8988T (cell line): ENCODE results near the gene MRAS.
"Not testable (repeated sequence)": the region's sequence is repeated elsewhere in the genome, so short reads cannot be mapped to it uniquely, and the experiment has no call there.

Experiments used
- DNase-seq: peaks from one replicate; pipeline ENCODE4 v3.0.0; 2011

The MRAS gene

GRCh38 chr3:138394156-138394555 is 45.8 kb downstream of the MRAS start:
- DNase-seq: no peak

DNA sequence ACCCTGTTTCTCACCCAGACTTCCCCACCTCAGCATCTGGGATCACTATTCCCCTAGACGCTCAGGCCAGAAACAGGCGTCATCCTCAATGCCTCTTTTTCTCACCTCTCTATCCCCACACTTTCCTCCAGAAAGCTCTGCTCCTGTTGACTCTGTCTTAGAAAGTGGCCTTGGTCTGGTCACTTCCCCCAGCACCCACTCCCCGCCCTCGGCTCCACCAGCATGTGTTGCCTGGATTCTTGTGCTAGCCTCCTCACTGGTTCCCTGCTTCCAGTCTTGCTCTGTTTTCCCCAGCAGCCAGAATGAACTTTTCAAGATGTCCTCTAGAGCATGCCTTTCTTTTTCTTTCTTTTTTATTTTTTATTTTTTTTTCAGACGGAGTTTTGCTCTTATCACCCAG is 46.3 kb downstream of the MRAS start:
- no peak for DNase-seq

DNA sequence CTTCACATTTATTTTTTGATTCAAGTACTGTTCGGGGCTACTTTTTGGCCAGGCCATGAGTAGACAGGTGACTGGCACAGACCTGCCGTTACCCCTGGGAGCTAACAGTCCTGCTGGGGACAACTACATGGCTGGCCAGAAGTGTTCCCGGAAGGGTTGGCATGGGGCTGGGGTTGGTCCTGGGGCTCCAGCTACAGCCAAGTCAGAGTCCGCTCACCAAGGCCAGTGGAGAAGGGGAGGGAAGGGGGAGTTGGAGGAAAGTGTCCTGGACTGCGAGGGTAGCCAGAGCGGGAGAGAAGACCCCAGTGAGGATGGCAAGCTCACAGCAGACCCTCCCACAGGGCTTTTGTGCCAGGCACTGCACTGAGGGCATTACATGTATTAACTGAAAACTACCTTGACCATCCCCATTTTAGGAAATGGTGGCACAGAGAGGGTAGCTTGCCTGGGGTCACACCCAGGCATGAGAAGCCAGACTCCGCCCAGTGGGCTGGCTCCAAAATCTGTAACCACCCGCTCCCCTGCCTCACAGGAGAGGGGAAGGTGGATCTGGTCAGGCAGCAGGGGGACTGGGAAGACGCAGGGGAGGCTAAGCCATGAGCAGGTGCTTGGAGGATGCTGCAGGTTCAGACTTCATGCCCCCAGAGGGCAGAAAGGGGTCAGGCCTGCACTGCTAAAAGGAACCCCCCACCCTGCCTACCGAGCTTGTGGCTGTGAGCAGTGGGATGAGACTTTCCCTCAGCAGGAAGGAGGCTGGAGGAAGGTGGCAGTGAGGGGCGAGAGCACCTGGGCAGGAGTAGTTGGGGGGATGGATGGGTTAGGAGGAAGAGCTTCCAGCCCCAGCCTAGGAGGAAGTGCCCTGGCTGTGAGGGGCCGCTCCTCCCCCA is 47.7 kb downstream of the MRAS start:
- no peak for DNase-seq

- DNase-seq: no peak
Measured at GRCh38 chr3:138396752-138397410, 48.5 kb downstream of the MRAS start.

DNA sequence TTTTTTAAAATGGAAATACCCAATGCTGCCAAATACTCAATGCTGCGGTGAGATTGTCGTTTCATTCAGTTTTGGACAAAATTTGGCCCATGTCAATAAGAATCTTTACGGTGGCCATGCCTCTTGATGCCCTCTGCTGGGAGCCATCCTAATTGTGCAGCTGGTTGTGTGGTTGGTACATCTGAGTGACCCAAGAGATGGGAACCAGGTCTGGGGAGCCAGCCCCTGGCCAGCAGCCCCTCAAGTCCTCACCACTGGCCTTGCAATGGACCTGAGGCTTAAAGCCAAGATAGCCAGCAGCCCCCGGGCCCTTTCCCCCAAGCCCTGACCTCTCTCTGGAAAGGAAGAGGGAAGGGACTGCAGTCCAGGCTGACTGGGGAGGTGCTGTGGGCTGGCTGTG is 49.6 kb downstream of the MRAS start:
- peak; percentile 48 for DNase-seq

- DNase-seq: no peak
Measured at GRCh38 chr3:138398791-138399575, 50.6 kb downstream of the MRAS start.

- DNase-seq: no peak
Measured at GRCh38 chr3:138399766-138400165, 51.4 kb downstream of the MRAS start.

DNA sequence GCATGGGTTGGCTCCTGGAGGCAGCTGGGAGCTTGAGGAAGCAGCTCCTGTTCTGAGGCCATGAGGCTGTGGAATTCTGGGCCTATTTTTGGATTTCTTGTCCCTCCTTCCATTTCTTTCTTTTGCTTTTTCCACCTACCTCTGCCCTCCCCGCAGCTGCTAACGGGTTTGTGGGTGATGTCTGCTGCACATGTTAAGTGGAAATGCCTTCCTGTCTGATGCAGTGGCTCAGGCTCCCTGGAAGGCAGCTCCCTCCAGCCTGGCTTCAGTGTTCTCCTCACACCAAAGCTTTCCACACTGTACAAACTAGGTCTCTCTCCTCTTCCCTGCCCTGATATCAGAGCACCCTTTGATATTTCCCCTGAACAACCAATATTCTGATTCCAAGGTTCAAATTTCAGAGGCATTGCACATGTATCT is 52.3 kb downstream of the MRAS start:
- DNase-seq: no peak

DNA sequence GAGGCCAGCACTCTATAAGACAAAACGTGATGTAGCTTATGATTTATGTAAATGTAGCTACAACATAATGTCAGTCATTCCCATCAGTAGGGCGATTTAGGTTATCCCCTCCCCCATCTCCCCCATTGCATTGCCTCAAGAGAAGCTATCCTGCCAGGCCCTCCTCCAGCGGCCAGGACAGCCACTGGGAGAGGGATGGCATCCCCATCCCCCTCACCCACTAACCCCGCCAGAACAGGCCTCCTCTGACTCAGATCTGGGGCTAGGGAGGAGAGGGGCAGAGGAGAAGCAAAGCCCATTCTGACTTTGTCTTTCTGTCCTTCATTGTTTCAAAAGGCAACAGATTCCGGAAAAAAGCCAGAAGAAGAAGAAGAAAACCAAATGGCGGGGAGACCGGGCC is 53.5 kb downstream of the MRAS start:
- no peak for DNase-seq

DNA sequence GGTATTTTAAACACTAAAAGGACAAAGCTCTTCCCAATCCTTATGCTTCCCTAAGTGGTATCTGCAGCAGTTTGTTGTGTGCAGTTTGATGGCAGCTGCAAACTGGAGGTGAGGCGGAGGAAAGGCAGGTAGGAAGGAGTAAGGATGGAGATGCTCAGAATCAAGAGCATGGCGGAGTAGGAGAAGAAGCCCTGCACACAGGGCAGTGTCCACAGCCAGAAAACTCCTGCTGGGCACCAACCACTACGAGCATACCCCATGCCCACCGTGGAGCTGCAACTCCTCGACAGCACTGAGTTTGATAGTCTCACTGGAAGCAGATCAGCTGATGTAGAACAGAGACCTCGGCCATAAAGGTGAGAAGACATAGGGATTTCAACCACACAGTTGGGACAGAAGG is 55.7 kb downstream of the MRAS start:
- no peak for DNase-seq

GRCh38 chr3:138405001-138405400 is 56.6 kb downstream of the MRAS start:
- no peak for DNase-seq

GRCh38 chr3:138405486-138405885 is 57.1 kb downstream of the MRAS start:
- no peak for DNase-seq

DNA sequence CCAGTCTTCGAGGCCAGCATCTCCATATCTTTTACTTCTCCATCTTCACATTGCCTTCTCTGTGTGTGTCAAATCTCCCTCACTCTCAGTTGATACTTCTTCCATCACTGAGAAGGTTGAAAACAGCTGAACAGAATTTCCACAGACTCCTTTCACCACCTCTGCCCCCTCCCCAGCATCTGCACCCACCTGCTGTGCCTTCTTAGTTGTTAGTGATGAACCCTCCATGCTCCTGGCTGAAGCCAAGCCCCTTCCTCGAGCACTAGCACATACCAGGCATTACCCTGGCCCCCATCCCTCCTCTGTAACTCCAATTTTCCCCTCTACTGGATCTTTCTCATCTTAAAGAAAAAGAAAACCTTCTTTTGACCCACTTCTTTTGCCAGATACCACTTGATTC is 58.2 kb downstream of the MRAS start:
- no peak for DNase-seq

DNA sequence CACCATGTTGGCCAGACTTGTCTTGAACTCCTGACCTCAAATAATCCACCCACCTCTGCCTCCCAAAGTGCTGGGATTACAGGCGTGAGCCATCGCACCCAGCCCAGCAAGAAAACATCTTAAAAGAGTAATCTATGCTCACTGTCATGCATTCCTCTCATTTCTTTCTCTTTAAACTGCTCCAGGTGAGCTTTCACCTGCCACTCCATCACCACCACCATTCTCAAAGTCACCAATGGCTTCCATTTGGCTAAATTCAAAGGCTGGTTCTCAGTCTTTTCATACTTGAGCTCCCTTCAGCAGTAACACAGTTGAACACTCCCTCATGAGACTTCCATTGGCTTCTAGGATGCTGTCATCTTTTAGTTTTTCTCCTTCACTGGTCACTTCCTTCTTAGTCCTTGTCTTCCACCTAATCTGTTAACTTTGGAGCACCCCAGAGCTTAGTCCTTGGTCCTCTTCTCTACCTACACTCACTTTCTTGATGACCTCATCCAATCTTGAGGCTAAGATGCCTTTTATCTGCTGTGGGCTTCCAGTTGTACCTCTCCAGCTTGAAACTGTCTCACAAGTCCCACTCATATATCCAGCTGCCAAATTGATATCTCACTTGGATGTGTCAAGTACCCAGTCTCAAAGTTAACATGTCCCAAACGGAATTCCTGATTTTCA is 59.0 kb downstream of the MRAS start:
- DNase-seq: no peak

GRCh38 chr3:138408751-138409570 is 60.6 kb downstream of the MRAS start:
- no peak for DNase-seq

DNA sequence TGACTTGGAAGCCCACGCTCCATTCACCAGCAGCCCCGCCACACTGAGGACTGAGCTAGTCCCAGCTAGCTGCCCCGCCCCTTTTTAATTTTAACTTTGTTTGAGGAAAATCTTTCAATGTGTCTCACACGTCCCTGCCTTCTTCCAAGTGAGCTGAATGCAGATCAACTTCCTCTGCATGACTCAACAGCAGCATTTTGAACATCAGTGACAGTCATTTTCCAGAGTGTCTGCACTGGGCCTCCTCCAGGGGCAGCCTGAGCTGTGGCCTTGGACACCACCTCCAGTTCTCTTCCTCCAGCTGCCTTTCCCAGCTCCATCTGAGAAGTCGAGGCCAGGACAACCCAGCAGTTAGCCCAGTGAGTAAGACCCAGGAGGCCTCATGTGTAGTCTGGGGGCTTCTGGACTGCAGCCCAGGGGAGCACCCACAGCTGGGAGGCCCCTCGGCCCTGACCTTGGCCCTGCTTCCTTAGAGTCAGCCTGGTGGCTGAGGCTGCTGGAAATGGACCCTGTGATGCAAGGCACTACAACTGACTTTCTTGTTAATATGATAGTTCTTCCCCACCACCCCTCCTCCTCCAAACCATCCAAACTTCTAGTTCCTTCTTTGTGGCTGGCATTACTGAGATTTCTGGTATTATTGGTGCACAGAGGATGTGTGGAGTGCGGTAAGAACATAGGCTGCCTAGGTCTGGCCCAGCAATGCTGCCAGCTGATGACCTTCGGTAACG is 64.6 kb downstream of the MRAS start:
- no peak for DNase-seq

- DNase-seq: not testable (repeated sequence)
Measured at GRCh38 chr3:138416236-138416635, 67.9 kb downstream of the MRAS start.

DNA sequence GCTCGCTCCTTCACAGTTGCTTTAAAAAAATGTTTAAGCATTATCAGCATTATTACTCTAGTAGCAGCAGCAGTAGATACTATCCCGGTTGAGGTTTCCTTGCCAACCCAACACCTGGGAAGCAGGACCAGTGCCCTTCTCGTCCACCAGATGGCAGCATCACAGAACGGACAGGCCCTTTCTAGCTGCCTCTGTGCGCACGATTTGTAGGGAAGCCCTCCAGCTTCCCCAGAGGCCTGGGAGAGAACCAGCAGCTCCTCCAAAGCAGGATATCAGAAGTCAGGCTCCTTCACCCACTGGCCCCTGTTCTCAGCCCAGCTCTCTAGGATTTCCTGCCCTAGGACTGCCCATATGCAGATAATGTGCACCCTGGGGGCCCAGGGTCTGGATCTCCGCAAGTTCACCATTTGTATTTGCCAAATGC is 69.2 kb downstream of the MRAS start:
- peak; percentile 75 for DNase-seq

DNA sequence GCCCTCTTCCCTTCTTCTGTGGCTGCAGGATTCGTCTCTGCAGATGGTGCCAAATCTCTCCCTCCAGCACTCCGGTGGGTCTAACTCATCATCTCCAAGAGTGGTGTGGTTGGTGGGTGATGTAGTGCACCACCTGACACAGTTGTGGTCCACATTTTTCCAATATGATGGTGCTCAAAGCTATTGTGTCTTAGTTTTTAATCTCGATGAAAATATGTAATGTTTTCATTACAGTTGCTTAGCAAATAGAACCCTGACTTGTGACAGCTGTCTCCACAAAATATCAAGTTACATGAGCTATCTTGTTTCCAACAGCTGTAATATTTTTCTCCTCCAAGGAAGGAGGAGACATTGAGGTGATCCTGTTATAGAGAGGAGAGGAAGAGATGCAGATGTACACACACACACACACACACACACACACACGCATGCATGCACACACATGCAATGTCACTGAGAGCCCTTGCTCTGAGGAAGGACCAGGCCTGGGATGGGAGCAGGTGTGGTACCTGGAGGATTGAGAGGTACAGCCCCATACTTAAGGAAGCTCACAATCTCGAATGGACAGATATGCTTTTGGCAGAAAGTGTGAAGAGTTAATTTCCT is 70.3 kb downstream of the MRAS start:
- DNase-seq: no peak

DNA sequence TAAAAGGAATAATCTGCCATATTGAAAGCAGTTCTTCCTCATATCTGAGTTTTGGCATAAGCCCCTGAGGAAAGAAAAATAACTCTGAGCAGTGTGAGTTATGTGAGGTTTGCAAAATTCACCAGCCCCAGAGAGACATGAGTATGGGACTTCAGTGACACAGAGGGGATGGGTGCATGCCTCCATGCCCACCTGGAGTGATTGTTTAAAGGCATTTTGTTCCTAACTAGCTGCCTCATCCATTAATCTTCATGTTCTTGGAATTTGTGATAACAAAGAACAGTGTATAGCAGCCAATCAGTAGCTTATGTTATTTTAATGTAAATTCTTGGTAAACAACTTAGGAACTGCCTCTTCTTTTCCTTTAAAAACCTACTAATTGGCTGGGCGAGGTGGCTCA is 74.9 kb downstream of the MRAS start:
- no peak for DNase-seq

DNA sequence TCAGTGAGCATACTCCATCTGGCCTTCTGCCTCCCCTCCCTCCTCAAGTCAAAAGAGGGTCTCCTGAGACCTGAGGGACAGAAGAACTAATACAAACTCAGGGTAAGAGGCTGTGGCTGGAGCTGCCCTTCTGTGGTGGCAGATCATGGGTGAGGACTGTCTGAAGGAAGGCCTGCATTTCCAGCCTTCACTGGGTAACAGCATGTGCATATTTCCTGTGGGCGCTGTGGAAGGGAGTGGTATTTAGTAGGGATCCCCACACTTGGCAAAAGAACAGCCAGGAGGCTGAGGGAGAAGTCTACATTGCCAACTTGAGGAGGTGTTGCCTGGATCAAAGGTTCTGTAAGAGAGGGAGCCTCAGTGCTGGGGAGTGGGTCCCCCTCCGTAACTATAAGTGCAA is 75.9 kb downstream of the MRAS start:
- DNase-seq: no peak
